RWPE1 (cell line): Measurements from ENCODE around the gene ASF1A.

Source experiments
- CTCF ChIA-PET: fragments of 350-600 bp; sonication (Branson Sonifier 250); formaldehyde crosslinking; extraction: SDS; loops from one replicate; lab custom pipeline; 2021; lab: Yijun Ruan, JAX
- POLR2A ChIA-PET: fragments of 400-600 bp; formaldehyde crosslinking; extraction: SDS; loops from one replicate; lab custom pipeline; 2020; ENCODE audit warnings: antibody characterized with exemption; ENCODE audit not compliant: low non-redundant PET; lab: Yijun Ruan, JAX
- DNase-seq: peaks from one replicate; pipeline ENCODE4 v3.0.0; 2012; ENCODE audit warnings: low spot score
- H3K27ac ChIP-seq: fragments of 450-650 bp; 2 replicates; pipeline ENCODE4 v1.5.1; 2017
- TF ChIP-seq, protein P1 (sequence below): fragments of 450-650 bp; conservative IDR thresholded peaks from 2 replicates; pipeline ENCODE4 v1.5.1; 2017; ENCODE audit warnings: low read depth, mild to moderate bottlenecking

Gene ASF1A

GRCh38 chr6:118939683-118940082, 45.7 kb downstream of the ASF1A start:
- CTCF ChIA-PET, result no interaction called here
- POLR2A ChIA-PET, result no interaction called here
- DNase-seq, result no peak
- TF ChIP-seq, protein P1, sequence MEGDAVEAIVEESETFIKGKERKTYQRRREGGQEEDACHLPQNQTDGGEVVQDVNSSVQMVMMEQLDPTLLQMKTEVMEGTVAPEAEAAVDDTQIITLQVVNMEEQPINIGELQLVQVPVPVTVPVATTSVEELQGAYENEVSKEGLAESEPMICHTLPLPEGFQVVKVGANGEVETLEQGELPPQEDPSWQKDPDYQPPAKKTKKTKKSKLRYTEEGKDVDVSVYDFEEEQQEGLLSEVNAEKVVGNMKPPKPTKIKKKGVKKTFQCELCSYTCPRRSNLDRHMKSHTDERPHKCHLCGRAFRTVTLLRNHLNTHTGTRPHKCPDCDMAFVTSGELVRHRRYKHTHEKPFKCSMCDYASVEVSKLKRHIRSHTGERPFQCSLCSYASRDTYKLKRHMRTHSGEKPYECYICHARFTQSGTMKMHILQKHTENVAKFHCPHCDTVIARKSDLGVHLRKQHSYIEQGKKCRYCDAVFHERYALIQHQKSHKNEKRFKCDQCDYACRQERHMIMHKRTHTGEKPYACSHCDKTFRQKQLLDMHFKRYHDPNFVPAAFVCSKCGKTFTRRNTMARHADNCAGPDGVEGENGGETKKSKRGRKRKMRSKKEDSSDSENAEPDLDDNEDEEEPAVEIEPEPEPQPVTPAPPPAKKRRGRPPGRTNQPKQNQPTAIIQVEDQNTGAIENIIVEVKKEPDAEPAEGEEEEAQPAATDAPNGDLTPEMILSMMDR, result no peak
- no peak overlapping the region for H3K27ac ChIP-seq

DNA sequence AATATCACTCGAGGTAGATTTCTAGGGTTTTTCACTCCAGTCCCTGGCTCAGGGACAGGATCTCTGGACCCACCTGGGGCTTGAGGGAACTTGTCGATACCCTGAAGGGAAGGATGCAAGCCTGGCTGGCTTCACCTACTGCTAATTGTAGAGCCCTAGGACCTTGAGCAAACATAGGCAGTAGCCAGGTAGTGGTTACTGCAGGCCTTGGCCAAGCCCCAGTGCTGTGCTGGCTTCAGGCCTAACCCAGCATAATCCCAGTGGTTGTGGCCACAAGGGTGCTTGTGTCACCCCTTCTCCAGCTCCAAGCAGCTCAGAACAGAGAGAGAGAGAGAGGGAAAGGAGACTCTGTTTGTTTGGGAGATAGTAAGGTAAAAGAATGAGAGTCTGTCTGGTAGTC, 46.8 kb downstream of the ASF1A start:
- POLR2A ChIA-PET, result no interaction called here
- TF ChIP-seq, protein P1, result no peak
- DNase-seq, result no peak
- CTCF ChIA-PET, result no interaction called here
- H3K27ac ChIP-seq, result no peak overlapping the region

- TF ChIP-seq, protein P1, result no peak
- POLR2A ChIA-PET, result no interaction called here
- DNase-seq, result no peak
- CTCF ChIA-PET, result no interaction called here
- H3K27ac ChIP-seq, result no peak overlapping the region
Observed at GRCh38 chr6:118945217-118945616, 51.3 kb downstream of the ASF1A start.

- TF ChIP-seq, protein P1, result no peak
- DNase-seq, result no peak
- ChIA-PET POLR2A (no interaction called here), CTCF (no interaction called here)
- H3K27ac ChIP-seq, result no peak overlapping the region
Observed at GRCh38 chr6:118952683-118953082, 58.7 kb downstream of the ASF1A start.

DNA sequence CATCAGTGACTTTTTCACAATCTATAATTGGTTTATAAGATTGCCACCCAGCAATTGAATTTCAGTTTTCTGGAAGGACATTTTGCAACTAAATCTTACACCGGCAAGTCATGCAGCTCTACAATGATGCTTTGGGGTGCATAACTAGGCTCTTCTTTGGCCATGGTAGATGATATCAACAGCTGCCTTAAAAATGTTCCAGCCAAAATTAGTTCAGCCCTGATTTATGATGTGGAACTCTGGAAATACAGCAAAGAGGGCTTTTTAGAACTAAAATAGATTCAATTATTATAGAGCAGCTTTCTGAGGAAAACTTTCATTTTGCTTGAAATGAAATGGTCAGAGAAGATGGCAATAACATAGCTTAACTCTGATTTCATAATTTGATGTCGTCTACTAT, 59.4 kb downstream of the ASF1A start:
- ChIA-PET POLR2A (no interaction called here), CTCF (interaction anchor here (0.5 kb wide), 1 partner anchor 728 kb away, joined by 3 read pairs; no protein-coding TSS in a partner anchor)
- no peak overlapping the region for H3K27ac ChIP-seq
- TF ChIP-seq, protein P1, result no peak
- no peak for DNase-seq
